AG04449 (cell line): ENCODE measurements around the gene KATNIP.
A peak's percentile ranks its signal among the peaks of the same experiment; 100 is the strongest.

Source experiments
- CTCF ChIA-PET: fragments of 350-600 bp; formaldehyde crosslinking; extraction: SDS; loops from one replicate; lab custom pipeline; 2021; ENCODE audit warnings: antibody characterized with exemption; lab: Yijun Ruan, JAX
- POLR2A ChIA-PET: fragments of 400-600, 350-600 bp; formaldehyde crosslinking; extraction: SDS; loops from one replicate; lab custom pipeline; 2020; ENCODE audit warnings: antibody characterized with exemption, inconsistent platforms; lab: Yijun Ruan, JAX
- DNase-seq: peaks from one replicate; pipeline ENCODE4 v3.0.0-alpha.2; 2010; ENCODE audit warnings: low read depth, low spot score
- H3K4me3 ChIP-seq: 2 replicates; pipeline ENCODE4 v1.5.1; 2011; ENCODE audit warnings: low read depth, mild to moderate bottlenecking, control low read depth, low read length
- TF ChIP-seq, protein P1 (sequence below): IDR thresholded peaks from one replicate; pipeline ENCODE4 v1.5.1; 2011; ENCODE audit warnings: mild to moderate bottlenecking, moderate library complexity, low read length, control low read depth, inconsistent platforms; ENCODE audit not compliant: insufficient read depth; ENCODE audit errors: missing control alignments

The KATNIP gene

DNA sequence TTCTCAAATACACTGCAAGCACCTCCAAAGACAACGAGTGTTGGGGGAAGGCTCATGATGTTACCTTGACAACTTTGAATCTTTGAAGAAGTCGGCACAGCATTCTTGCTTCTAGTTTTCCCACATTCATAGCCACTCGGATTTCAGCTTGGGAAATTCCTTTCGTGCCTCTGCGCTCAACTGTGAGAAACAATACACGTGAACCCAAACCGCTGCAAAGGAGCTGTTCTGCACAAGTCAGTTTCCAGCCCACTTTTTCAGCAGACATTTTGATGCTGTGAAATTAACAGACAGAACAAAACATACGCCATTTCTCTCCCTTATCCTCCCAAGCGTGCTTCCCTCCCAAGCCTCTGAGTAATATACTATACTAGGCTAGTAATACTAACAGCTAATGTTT is 41.5 kb upstream of the KATNIP start:
- CTCF ChIA-PET = interaction anchor here (1.0 to 3.7 kb wide), 3 partner anchors 8 to 11 kb away, joined by 3 to 17 read pairs (median 4); no protein-coding TSS in a partner anchor
- TF ChIP-seq, protein P1, sequence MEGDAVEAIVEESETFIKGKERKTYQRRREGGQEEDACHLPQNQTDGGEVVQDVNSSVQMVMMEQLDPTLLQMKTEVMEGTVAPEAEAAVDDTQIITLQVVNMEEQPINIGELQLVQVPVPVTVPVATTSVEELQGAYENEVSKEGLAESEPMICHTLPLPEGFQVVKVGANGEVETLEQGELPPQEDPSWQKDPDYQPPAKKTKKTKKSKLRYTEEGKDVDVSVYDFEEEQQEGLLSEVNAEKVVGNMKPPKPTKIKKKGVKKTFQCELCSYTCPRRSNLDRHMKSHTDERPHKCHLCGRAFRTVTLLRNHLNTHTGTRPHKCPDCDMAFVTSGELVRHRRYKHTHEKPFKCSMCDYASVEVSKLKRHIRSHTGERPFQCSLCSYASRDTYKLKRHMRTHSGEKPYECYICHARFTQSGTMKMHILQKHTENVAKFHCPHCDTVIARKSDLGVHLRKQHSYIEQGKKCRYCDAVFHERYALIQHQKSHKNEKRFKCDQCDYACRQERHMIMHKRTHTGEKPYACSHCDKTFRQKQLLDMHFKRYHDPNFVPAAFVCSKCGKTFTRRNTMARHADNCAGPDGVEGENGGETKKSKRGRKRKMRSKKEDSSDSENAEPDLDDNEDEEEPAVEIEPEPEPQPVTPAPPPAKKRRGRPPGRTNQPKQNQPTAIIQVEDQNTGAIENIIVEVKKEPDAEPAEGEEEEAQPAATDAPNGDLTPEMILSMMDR = no peak
- POLR2A ChIA-PET = no interaction called here
- DNase-seq = no peak
- H3K4me3 ChIP-seq = no peak overlapping the region

DNA sequence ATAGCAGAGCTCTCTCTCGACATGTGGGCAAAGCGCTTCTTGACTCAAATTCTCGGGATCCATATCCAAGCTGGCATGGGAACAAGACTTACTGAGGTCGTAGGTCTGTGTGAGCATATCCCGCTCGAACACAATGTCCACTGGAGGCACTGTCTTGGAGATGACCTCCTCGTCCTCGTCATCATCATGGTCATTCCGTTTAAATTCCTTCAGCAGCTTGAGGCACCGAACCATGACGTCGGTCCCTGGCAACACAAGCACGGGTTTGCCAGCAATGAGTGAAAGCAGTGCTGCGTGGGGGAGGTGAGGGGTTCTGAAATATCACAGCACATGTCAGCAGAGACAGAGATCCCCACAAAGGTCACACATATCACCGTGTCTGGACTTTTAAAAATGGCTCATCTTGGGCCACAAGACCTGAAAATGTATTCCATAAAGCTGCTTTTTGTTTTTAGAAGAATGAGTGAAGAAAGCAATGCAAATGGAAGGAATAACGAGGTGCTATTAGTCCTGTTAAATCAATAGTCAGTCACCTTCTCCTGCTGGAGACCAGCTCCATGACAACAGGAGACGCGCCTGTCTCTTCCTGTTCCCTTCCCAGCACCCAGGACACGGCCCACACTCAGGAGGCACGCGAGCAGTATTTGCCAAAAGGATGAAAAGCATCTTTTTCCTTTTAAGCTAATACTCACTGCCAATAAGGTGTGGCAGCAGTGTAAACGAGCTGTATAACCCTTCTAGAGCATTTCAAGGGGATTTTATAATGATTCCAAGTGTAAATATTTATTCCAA is 38.1 kb upstream of the KATNIP start:
- POLR2A ChIA-PET = interaction anchor here (1.6 kb wide), 1 partner anchor 38 kb away, joined by 4 read pairs; the partner anchor contains the start of genes GTF3C1 and KATNIP
- DNase-seq = no peak
- CTCF ChIA-PET = interaction anchor here (1.1 to 1.8 kb wide), 5 partner anchors 11 to 18 kb away, joined by 3 to 6 read pairs (median 4); no protein-coding TSS in a partner anchor
- no peak overlapping the region for H3K4me3 ChIP-seq
- TF ChIP-seq, protein P1 = no peak

DNA sequence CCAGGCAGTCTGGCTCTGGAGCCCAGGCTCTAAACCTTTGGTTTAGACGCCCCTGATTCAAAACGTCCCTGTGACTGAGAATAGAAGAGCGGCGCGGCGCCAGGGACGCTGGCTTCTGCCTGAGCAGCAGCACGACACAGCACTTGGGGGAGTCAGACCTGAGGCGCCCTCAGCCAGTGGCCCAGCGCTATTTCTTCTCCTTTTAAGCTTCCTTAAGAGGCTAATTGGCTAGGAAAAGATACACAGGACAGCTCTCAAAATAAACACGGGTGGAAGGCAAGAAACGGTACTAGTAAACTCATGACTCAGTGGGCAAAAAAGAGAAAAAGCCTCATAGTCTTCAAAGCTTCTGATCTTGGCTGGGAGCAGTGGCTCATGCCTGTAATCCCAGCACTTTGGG is 35.1 kb upstream of the KATNIP start:
- ChIA-PET CTCF (interaction anchor here (0.9 to 3.4 kb wide), 8 partner anchors 8 to 116 kb away, joined by 3 to 26 read pairs (median 6); no protein-coding TSS in a partner anchor), POLR2A (no interaction called here)
- no peak for DNase-seq
- TF ChIP-seq, protein P1 = no peak
- no peak overlapping the region for H3K4me3 ChIP-seq

DNA sequence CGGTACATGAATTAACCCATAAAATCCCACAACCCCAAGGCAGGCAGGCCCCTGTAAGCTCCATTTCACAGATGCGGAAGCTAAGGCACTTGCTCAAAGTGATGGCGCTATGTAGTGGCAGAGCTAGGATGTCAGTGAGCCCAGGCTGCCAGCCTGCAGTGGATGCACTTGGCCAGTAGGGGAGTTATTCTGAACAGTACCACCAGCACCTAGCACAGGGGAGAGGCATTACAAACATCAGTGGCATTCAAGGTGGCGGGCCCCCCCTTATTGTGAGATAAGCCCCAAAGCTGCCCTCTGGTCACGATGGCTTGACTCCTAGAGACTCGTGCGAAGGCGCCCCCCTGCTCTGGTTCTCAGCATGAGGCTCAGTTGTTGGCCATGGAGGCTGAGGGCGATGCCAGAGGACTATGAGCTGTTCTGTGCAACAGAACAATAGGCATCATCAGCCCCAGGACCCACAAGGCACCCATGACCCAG is 34.0 kb upstream of the KATNIP start:
- DNase-seq = no peak
- H3K4me3 ChIP-seq = no peak overlapping the region
- CTCF ChIA-PET = interaction anchor here (0.6 to 3.4 kb wide), 16 partner anchors 9 to 115 kb away, joined by 3 to 26 read pairs (median 4); partner anchors contain the start of genes GTF3C1 and KATNIP
- TF ChIP-seq, protein P1 = peak; percentile 61
- POLR2A ChIA-PET = interaction anchor here (0.9 kb wide), 1 partner anchor 34 kb away, joined by 3 read pairs; the partner anchor contains the start of genes GTF3C1 and KATNIP

DNA sequence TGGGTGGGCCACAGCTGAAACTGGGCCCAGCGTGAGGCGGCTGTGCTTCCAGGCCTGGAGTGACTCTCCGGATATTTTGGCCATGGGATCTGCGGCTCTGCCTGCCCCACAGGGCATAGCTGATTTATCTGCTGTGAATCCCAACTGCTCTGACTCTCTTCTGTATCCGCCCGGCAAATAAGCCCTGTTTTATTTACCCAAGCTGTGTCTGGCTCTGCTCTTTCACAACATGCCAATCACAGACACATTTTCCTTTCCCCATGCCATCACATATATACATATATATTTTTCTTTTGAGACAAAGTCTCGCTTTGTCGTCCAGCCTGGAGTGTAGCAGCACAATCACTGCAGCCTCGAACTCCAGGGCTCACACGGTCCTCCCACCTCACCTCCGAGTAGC is 33.6 kb upstream of the KATNIP start:
- DNase-seq = no peak
- H3K4me3 ChIP-seq = no peak overlapping the region
- TF ChIP-seq, protein P1 = no peak
- ChIA-PET POLR2A (interaction anchor here (0.9 kb wide), 1 partner anchor 33 kb away, joined by 3 read pairs; the partner anchor contains the start of genes GTF3C1 and KATNIP), CTCF (interaction anchor here (0.6 to 3.4 kb wide), 13 partner anchors 9 to 34 kb away, joined by 3 to 26 read pairs (median 5); partner anchors contain the start of genes GTF3C1 and KATNIP)

DNA sequence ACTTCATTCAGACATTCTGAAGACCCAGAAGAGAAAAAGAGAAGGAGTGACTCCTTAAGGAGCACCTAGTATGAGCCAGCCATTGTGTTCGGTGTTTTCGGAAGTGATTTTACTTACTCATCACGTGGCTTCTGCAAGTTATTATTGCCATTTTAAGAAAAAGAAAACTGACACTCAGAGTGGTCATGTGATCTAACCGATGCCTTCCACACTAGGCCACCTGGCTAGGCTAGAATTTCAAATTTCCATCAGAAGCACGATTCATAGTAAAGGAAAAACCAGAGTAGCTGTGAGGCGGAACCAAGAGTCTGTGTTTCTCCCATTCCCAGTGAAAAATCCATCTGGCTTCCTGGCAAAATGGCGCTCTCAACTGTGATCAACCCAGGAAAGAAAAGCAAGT is 32.3 kb upstream of the KATNIP start:
- POLR2A ChIA-PET = no interaction called here
- CTCF ChIA-PET = interaction anchor here (0.9 to 3.4 kb wide), 3 partner anchors 11 to 15 kb away, joined by 3 to 17 read pairs (median 6); no protein-coding TSS in a partner anchor
- H3K4me3 ChIP-seq = no peak overlapping the region
- no peak for DNase-seq
- TF ChIP-seq, protein P1 = no peak
